HG02798 (cell line): ENCODE results near the gene HSD11B2.
"Not testable (repeated sequence)": the region's sequence is repeated elsewhere in the genome, so short reads cannot be mapped to it uniquely, and the experiment has no call there.

Source experiments
- ATAC-seq: cut with Tn5 transposase; IDR thresholded peaks from one replicate; pipeline ENCODE4 v1.9.1; 2021; ENCODE audit warnings: mild to moderate bottlenecking; ENCODE audit not compliant: unreplicated experiment, poor library complexity

Gene HSD11B2

GRCh38 chr16:67413978-67414911 is 16.7 kb upstream of the HSD11B2 start:
- no peak for ATAC-seq

- not testable (repeated sequence) for ATAC-seq
Measured at GRCh38 chr16:67415421-67415820, 15.5 kb upstream of the HSD11B2 start.

- ATAC-seq, result peak; percentile 77
Measured at GRCh38 chr16:67415872-67416793, 14.8 kb upstream of the HSD11B2 start, which contains the start of gene ZDHHC1. Gene ZDHHC1 (minus strand): TSS chr16:67416477. CDS start chr16:67407775, 8,702 bp downstream.

GRCh38 chr16:67417333-67418061 is 13.4 kb upstream of the HSD11B2 start:
- ATAC-seq, result no peak

GRCh38 chr16:67419502-67419901 is 11.4 kb upstream of the HSD11B2 start:
- ATAC-seq, result no peak

GRCh38 chr16:67419931-67420330 is 11.0 kb upstream of the HSD11B2 start:
- no peak for ATAC-seq

GRCh38 chr16:67421030-67421429 is 9.9 kb upstream of the HSD11B2 start:
- no peak for ATAC-seq

GRCh38 chr16:67423015-67423414 is 7.9 kb upstream of the HSD11B2 start:
- ATAC-seq, result no peak

GRCh38 chr16:67423611-67424260 is 7.2 kb upstream of the HSD11B2 start:
- no peak for ATAC-seq

- ATAC-seq, result no peak
Measured at GRCh38 chr16:67424261-67424615, 6.7 kb upstream of the HSD11B2 start.

- no peak for ATAC-seq
Measured at GRCh38 chr16:67425061-67425460, 5.9 kb upstream of the HSD11B2 start.

GRCh38 chr16:67425580-67425979 is 5.3 kb upstream of the HSD11B2 start:
- ATAC-seq, result no peak

GRCh38 chr16:67426022-67426421 is 4.9 kb upstream of the HSD11B2 start:
- no peak for ATAC-seq

- ATAC-seq, result no peak
Measured at GRCh38 chr16:67426950-67427349, 4.0 kb upstream of the HSD11B2 start.

- no peak for ATAC-seq
Measured at GRCh38 chr16:67428146-67428731, 2.7 kb upstream of the HSD11B2 start.

- ATAC-seq, result no peak
Measured at GRCh38 chr16:67429053-67429798, 1.7 kb upstream of the HSD11B2 start.

- ATAC-seq, result no peak
Measured at GRCh38 chr16:67429799-67430503, 970 bp upstream of the HSD11B2 start.

GRCh38 chr16:67430504-67430976 is 381 bp upstream of the HSD11B2 start:
- no peak for ATAC-seq
